Stimulated activated CD4-positive, alpha-beta T cell treated with anti-CD3 and anti-CD28 coated beads, Interleukin-1b, Interleukin-23, amount 100 ng/mL, for 1 hour (primary cell): Measurements from ENCODE around the gene IQGAP3.

Experiments used
- DNase-seq, 2 donors: peaks; one replicate each; pipeline ENCODE4 v3.0.0-alpha.2; 2020; ENCODE audit warnings: low read depth in 2 of 2

The IQGAP3 gene

DNA sequence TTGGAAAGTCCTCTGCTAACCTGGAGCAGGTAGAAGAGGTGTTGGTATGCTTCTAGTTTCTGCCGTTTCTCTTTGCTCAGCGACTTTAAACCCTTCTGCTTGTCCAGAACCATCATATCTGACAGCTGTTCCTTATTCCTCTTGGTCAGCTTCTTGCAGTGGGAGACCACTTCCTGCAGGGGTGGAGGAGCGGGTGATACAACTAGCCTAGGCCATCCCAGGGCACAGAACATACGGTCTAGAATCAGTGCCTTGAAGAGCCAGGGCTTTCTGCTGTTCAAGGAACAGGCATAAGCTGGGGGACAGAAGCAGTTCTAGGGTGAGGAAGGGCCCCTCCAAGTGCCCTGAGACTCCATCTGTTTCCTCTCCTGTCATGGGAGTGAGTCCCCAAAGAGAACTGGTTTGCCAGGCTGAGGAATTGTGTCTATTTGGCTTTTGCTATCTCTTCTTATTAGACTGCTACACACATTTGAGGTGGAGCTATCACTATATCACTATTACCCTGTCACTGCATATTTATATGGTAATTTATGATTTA lies 32.5 kb downstream of the IQGAP3 start:
- no peak for DNase-seq

DNA sequence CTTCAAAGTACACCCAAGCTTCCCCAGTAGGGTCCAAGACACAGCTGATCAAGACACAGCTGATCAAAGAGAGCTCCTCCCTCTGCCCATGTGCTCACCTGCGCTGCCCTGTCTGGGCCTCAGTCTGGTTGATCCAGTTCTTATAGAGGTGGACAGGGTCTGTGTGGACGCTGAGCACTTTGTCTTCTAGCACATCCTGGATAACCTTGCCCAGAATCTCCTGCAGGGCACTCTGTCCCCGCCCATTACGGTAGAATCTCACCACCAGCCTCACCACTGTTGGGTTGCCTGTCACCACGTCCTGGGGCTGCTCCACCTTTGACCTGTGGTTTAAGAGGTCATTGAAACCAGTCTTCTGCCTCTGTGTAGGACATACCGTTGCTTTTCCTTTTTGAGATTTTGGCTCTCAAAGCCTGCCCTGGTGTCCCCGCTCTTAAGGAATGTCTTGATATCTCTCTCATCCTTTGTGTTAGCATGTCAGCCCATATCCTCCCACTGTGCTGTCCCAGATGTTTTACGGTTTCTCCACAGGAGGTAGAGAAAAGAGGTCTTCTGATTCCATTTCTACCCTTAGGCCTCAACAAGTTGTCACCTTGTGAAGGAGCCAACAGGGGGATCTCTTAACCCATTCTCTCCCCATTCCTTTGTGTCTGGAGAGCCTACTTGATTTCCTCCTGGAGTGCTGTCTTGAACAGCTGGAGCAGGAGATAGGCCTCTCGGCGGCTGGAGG lies 33.5 kb downstream of the IQGAP3 start:
- DNase-seq = no peak

DNA sequence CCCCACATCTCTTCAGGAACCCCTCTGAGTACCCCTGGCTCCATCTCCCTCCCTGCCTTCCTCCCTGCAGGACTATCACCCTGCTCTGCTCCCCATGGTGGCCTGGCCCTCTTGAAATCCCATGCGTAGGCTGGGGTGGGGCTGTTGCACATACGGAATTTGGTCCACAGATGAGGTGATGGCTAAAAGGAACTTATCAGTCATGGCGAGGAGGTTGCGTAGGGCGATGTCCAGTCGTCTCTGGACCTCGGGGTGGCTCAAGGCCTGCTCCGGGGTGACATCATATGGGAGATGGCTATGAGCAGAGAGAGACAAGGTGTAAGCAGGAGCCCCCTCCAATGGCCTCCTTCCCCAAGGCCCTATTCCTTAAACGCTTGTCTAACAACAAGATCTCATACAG lies 35.3 kb downstream of the IQGAP3 start:
- DNase-seq = no peak

DNA sequence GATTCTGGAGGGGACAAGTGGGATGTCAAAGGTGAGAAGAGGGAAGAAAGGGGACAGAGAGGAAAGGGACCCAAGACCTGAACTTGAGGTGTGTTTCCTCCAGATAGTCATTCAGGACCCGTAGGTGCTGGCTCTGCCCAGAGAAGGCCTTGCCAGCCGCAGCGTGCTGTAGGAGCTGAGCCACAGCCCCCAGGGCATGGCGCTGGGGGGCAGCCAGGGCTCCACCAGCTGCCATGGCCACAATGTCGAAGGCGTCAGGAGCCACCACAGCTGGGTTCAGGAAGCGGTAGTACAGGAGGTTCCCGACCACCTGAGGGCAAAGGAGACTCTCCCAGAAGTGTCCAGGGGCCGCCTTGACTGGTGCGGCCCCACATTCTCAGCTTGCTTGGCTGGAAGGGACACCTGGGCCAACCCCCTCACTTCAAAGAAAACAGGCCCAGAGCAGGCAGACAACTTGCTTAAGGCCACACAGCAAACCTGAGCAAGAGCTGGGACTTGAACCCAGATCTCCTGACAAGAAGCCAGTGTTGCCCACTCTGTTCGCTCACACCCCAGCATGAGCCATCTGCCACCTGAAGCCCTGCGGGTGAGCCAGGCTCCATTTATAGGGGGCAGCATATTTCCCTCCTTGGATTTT lies 37.8 kb downstream of the IQGAP3 start:
- DNase-seq = no peak

DNA sequence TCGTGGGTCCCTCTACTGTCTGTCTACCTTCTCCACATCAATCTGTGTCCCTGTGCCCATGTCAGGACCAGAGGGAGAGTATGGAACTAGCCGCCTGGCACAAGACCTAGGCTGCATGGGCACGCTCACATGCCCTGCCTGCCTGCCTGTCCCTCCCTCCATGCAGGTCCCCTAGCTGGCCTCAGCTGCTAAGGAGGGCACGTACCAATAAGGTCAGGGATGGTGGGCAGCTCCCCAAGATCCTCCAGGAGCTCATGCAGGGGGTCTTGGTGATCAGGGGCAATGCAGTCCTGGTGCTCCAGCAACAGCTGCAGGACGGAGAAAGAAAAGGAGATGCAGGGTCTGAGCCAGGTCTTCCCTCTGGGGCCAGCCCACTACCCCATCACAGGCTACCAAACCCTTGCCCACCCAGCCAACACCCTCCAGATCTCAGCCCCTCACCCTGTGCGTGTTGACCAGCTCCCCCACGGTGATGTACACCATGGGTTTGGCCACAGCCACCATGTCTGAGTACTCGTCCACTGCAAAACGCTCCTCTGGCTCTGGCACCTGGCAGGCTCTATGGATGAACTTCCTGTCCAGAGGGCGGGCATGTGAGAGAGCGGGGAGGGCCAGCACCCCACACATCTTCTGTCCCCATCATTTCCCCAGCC lies 38.7 kb downstream of the IQGAP3 start:
- DNase-seq = no peak

DNA sequence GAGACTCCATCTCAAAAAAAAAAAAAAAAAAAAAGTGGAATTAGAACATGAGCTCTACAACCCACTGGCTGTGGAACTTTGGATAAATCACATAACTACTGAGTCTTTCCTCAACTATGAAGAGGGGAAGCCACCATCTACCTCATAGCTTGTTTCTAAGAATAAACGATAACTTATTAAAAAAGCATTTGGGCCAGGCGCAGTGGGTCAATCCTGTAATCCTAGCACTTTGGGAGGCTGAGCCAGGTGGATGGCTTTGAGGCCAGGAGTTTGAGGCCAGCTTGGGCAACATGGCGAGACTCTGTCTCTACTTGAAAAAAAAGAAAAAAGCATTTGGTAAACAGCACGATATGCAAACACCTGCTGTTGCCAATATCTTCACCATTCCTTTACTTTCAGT lies 40.0 kb downstream of the IQGAP3 start:
- no peak for DNase-seq

DNA sequence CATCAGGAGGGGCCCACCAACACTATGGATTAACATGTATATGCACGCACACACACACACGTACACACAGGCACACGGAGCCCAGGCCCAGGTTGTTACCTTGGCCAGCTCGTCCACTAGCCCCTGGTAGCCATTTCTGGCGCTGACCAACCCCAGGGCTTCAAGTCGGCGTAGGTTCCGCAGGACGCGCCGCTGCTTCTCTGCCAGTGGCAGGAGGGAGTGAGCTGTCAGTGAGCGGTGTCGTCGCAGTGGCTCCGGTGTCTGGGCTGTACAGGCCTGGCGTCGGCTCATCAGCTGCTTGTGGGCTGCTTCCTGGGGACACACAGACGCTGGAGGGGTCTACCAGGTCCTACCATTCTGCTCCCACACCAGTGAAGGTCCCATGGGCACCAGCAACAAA lies 42.4 kb downstream of the IQGAP3 start:
- DNase-seq = no peak

DNA sequence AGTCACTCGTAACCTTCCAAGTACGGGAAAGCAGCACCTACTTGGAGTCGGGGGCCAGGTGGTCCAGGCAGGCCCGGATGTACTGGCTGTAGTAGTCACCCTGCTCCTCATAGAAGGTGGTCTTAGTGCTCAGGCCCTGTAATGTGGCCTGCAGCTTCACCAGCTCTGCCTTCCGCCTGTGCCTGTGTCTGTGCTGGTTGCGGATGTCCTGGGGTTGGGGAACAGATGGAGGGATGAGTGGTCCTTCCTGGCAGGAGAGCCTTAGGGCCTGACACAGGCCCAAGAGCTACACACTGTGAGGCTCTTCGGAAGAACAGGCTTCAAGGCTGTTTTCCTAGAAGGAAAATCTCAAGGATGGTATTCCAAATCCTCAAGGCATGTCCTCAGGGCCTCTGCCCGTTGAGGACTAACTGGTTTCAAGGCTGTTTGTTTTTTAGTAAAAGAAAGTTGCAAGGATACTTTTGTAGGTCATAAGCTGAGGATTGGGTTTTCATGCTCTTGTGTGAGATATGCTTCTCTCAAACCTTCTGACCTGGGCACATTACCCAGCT lies 43.4 kb downstream of the IQGAP3 start:
- DNase-seq = no peak

DNA sequence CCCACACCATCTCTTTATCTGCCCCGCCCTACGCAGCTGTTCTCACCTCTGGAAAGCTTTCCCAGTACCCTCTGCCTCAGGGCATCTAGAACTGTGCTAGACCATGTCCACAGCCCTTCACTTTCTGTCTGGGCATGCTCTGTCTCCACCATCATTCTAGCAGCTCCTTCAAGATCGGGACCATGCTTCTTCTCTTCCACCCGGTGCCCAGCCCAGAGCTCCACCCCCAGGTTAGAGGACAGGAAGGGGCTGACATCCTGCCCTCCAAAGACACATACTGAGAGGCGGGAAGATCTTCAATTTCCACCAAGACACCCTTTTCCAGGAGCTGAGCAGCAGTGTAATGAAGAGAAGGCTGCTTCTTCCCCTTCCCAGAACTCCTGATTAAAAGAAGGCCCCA lies 44.1 kb downstream of the IQGAP3 start:
- no peak for DNase-seq

DNA sequence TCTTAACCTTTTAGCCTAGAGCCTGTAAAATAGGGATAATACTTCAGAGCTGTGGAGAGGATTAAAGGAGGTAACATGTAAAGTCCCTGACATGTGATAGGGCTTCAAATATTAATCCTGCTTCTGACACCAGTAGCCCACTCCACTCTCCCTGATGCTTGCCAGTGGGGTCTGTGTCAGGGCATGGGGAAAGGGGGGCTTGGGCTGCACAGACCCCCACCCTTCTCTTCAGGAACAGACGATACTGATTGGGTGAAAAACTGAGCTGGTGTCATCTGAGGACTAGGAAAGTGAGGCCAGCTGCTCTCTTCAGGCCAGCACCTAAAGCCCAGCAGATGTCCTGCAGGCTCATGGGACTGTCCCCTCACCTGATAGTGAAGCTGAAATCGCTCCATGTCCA lies 44.8 kb downstream of the IQGAP3 start:
- no peak for DNase-seq

DNA sequence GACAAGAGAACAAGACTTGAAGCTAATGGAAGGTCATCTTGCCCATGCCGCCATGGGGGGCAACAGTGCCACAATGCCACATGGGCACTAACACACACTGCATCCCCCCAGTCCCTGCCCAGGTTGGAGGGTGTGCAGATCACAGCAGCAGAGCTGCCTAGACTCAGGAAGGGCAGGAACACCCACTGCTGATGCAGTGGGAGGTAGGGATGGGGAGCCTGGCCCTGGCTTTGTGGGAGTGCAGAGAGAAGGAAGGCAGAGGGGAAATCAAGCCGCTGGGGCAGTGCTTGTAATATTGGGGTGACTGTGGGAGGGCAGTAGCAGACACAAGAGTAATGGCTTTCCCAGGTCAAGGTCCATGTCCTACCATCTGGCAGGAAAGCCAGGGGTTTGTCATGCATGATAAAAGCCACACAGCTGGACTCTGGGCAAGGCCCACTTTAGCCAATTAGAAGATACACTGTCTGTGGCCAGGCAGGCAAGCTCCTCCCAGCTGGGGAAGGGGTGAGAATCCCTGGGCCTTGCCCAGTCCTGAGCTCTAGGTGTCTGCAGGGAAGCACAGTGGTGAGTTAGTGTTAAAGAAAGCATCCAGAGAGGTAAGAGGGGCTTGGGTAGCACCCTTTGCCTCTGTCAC lies 46.4 kb downstream of the IQGAP3 start:
- no peak for DNase-seq

DNA sequence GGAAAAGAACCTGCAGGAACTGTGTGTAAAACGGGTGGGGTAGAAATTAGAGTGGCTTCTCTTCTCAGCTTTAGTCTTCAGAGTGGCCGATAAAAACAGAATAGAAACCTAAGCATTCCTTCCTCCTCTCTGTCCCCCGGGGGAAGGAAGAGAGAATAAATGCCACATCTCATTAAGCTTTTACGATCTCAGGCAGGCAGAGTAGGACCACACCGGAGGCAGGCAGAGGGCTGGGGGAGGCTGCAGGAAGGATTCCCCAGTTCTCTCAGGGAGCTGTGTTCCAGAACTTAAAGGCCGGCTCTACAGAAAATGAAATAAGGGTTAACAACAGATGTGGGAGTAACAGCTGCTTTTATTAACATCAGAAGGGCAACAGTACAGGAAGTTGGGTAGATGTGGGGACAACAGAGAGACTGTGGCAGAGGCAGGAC lies 47.3 kb downstream of the IQGAP3 start:
- DNase-seq = no peak

DNA sequence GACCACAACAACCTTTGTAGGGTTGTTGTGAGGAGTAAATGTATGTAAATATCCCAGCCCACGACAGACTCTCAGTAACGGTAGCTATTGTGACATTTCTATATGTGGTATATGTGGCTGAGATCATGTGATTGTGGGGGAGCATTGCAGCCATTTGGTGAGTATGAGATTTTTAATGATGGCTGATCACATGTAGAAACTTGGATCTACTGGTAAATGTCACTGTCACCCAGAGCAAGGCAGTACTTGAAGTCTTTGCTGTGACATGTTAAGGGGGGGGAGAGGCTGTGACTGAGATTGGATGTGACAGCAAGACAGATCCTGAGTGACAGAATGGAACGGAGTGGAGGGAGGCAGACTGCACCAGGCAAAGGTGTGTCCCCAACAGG lies 47.9 kb downstream of the IQGAP3 start:
- DNase-seq = no peak

DNA sequence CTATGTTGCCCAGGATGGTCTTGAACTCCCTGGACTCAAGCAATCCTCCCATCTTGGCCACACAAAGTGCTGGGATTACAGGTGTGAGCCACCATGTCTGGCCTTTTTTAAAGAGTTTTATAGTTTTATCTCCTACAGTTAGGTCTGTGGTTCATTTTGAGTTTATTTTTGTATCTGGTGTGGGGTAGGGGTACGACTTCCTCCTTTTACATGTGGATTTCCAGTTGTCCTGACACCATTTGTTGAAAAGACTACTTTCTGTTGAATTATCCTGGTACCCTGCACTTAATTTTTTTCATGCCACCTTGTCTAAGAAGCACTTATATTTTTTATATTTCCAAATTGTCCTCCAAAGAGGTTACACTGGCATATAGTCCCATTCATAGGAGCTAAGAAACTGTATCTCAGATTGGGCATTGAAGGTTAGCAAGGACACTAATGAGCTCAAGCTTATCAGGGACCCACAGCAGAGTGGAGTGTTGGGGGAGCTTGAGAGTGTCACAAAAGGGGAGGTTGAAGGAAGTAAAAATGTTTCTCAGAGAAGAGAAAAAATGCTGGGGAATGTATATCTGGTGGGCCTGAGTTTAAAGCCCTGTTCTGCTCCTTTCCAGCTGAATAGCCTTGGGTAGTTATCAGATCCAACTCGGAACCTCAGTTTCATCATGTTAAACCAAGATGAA lies 48.4 kb downstream of the IQGAP3 start:
- no peak for DNase-seq

DNA sequence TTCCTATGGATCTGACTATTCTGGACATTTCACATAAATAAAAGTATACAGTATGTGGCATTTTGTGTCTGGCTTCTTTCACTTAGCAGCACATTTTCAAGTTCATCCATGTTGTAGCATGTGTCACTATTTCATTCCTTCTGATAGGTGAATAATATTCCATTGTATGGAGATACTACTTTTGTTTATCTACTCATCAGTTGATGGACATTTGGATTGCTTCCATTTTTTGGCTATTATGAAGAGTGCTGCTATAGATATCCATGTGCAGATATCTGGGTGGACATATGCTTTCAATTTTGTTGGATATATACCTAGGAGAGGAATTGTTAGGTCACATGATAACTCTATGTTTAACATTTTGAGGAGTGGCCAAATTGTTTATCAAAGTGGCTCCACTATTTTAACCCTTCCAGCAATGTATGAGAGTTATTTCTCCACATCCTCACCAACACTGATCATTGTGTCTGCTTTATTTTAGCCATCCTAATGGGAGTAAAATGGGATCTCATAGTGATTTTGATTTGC lies 49.9 kb downstream of the IQGAP3 start:
- no peak for DNase-seq

DNA sequence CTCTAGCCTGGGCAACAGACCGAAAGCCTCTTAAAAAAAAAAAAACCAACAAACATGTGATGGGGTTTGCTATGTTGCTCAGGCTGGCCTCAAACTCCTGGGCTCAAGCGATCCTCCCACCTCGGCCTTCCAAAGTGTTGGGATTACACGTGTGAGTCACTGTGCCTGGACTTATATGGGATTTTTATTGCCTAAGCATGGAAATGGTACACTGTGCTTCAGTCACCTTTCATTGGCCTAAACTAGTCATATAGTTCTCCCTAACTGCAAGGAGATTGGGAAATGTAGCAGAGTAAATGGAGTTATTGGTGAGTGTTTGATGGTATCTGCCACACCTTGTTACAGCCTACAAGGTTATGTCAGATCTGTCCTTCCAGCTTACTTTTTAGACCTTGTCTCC lies 54.6 kb downstream of the IQGAP3 start:
- no peak for DNase-seq

DNA sequence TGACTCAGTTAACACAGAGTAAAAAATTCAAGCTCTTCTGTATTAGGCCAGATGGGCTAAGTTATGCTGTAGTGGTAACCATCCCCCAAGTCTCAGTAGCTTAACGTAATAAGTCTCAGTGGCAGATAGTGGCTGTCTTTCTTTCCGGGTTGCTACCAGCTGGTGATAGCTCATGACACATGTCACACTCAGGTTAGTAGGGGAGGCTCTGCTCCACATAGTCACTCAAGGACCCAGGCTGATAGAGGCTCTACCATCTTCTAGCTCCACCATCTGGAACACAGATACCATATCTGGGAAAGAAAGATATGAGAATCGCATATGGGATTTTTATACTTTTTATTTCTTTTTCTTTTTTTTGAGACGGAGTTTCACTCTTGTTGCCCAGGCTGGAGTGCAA lies 55.5 kb downstream of the IQGAP3 start:
- DNase-seq = no peak

DNA sequence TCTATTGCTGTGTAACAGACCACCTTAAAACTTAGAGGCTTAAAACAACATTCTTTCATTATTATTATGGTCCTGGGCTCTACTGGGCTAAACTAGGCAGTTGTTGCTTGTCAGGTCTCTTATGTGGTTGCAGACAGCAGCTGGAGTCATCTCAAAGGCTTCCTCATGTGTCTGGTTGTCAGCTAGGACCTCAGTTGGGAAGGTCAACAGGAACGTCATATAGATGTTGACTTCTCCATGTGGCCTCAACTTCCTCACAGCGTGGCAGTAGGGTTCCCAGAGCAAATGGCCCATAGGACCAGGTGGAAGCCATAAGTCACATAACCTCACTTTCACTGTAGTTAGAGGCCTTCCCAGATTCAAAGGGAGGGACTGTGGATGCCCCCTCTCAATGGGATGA lies 56.4 kb downstream of the IQGAP3 start:
- DNase-seq = no peak

DNA sequence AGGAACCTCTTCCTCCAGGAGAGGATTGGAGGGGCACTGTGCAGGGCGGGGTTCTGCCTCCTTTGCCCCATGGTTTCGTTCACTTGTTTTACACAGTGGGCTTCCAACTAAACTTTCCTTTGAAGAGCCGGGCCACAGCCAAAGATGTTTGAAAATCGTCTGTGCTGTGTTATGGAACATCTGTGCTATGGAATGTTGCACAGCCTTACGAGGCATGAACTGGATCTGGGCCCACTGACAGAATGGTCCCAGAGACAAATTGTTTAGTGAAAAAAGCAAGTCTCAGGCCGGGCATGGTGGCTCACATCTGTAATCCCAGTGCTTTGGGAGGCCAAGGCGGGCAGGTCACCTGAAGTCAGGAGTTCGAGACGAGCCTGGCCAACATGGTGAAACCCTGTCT lies 59.2 kb downstream of the IQGAP3 start:
- no peak for DNase-seq

DNA sequence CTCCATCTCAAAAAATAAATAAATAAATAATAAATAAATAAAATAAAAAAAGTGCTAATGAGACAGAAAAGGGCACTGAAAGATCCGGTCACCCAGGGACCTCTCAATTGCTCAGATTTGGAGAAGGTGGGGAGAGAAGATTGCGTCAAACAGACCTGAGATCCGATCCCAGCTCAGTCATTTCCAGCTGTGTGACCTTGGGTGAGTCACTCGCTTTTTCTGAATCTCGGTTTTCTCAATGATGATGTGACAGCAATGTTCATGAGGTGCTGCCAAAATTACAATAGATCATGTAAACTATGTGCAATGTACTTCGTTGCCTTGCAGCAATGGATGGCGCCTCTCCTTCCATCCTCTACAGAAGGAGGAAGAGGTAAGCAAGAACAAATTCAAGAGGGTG lies 60.7 kb downstream of the IQGAP3 start:
- no peak for DNase-seq

DNA sequence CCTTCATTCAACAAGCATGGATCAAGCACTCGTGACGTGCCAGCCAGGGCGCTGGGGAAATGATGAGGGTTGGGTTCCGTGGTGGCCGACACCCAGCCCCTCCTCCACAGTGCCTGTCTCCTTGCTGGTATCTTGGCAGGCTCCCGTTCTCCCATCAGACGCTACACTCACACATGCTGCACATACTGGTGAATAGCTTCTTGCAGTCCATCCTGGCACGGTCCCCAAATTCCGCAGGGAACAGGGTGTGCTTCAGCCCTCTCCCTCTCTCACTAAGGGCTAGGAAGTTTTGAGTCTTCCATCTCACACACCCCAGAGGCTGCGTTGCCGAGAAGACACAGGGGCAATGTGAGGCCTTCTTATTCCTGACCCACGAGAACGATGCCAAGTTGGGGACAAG lies 61.7 kb downstream of the IQGAP3 start:
- no peak for DNase-seq
